Spleen (tissue), 7 donors: ENCODE measurements around the gene CEACAM20.

Source experiments
- POLR2A ChIP-seq, 3 donors: fragments of 450-650 bp; IDR thresholded peaks; one replicate each; pipeline ENCODE4 v1.5.1; 2017; ENCODE audit warnings: antibody characterized with exemption in 3 of 3, mild to moderate bottlenecking in 1 of 3
- TF ChIP-seq, protein P1 (sequence below), 11 experiments: fragments of 200-600 bp in 7 of 11; fragments of 450-650 bp in 4 of 11; sonication (generic) in 4 of 11; IDR thresholded peaks in 8 of 11; conservative IDR thresholded peaks in 3 of 11; 1 replicate in 7 of 11; 2 replicates in 4 of 11; pipeline versions ENCODE4 v1.4.0 to v1.8.0; 2016 to 2021; ENCODE audit warnings: antibody characterized with exemption in 11 of 11, inconsistent platforms in 4 of 11, mild to moderate bottlenecking in 1 of 11
- donor health status: DM: no; HTN: no; CAD: no; lungs with moderate emphysema.
- donor health status: DM: no; HTN: no; CAD: no.
- donor health status: DM: no; HTN: no; CAD: no.

GRCh38 chr19:44525721-44526430 lies 3.6 kb downstream of the CEACAM20 start:
- TF ChIP-seq, protein P1, sequence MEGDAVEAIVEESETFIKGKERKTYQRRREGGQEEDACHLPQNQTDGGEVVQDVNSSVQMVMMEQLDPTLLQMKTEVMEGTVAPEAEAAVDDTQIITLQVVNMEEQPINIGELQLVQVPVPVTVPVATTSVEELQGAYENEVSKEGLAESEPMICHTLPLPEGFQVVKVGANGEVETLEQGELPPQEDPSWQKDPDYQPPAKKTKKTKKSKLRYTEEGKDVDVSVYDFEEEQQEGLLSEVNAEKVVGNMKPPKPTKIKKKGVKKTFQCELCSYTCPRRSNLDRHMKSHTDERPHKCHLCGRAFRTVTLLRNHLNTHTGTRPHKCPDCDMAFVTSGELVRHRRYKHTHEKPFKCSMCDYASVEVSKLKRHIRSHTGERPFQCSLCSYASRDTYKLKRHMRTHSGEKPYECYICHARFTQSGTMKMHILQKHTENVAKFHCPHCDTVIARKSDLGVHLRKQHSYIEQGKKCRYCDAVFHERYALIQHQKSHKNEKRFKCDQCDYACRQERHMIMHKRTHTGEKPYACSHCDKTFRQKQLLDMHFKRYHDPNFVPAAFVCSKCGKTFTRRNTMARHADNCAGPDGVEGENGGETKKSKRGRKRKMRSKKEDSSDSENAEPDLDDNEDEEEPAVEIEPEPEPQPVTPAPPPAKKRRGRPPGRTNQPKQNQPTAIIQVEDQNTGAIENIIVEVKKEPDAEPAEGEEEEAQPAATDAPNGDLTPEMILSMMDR (IDR thresholded peaks at IDR 0.05 in 8 of 11, conservative IDR thresholded peaks at IDR 0.05 in 3 of 11) = no peak
- no peak for TF ChIP-seq POLR2A (IDR thresholded peaks at IDR 0.05)
